ENCODE measurements around the gene SLAMF8. TPM values are rescaled to one million over a fixed set of nuclear protein-coding genes. Genes with fewer than 3 reads are reported as not detected.
A peak's percentile ranks its signal among the peaks of the same experiment; 100 is the strongest.

Gene SLAMF8
- total RNA-seq, 2 experiments from 2014 or later, result 0.10 to 0.15 TPM

DNA sequence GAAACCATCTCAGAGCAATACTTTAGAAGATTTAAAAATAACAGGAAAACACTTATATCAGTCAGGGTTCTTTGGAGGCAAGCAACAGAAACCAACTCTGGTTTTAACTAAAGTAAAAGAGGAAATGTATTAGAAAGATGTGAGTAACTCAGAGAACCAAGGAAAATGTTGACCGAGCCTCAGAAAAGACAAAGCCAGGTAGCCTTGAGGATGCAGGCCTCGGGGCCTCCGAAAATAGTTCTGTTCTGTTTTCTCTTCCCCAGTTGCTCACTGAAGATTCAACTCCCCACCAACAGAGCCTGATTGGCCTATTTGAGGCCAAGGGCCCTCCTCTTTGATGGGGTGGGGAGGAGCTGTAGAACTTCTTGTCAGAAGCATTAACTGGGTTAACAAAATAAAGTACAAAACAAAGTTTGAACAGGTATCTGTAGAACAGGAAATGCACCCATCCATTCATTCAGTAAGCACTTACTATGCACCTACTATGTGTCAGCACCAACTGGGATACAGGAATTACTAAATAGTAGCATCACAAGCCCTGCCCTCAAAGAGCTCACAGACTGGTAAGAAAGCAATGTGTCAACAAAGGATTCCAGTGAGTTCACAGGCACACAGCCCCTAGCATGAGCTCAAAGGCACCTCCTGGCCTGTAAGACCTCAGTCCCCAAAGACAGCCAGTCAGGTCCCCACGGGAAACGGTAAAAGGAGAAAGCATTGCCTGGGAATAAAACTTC, 12.6 kb downstream of the SLAMF8 start:
- H3K4me1 Mint-ChIP-seq, result peaks cover 5% of the 10 kb centered on the region
- ChIA-PET POLR2A (no interaction called here), CTCF (no interaction called here)
- no peak overlapping the region for H3K27ac Mint-ChIP-seq
- DNase-seq, result no peak
- H3K36me3 Mint-ChIP-seq (ENCODE audit: low read depth), result no peaks in the 10 kb centered on the region
- peaks cover 10% of the 10 kb centered on the region for H3K27me3 Mint-ChIP-seq
- no peaks in the 10 kb centered on the region for H3K9me3 Mint-ChIP-seq
- no peak overlapping the region for H3K4me3 Mint-ChIP-seq

DNA sequence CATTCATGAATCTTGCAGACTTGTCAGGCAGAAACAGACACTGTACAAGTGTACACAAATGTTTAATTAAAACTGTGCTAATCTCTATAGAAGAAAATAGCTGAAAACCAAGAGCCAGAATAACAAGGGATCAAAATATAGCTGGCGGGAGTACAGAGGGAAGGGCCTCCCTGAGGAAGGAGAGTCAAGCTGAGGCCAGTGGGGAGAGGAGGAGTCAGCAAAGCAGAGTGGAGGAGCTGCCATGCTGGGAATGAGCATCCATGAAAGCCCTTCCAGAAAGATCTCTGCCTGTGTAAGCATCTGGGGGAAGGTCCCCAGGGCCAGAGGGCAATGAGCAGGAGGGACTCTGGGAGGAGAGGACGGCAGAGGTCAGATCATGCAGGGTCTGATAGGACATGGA, 15.1 kb downstream of the SLAMF8 start:
- ChIA-PET CTCF (interaction anchor here (1.0 to 1.1 kb wide), 2 partner anchors 22 to 38 kb away, joined by 3 read pairs; no protein-coding TSS in a partner anchor), POLR2A (interaction anchor here (1.4 kb wide), 1 partner anchor 12 kb away, joined by 5 read pairs; no protein-coding TSS in a partner anchor)
- Mint-ChIP-seq H3K9me3 (no peaks in the 10 kb centered on the region), H3K4me1 (peaks cover 5% of the 10 kb centered on the region), H3K27ac (no peak overlapping the region), H3K36me3 (ENCODE audit: low read depth) (no peaks in the 10 kb centered on the region), H3K4me3 (no peak overlapping the region), H3K27me3 (peaks cover 12% of the 10 kb centered on the region)
- DNase-seq, result no peak

DNA sequence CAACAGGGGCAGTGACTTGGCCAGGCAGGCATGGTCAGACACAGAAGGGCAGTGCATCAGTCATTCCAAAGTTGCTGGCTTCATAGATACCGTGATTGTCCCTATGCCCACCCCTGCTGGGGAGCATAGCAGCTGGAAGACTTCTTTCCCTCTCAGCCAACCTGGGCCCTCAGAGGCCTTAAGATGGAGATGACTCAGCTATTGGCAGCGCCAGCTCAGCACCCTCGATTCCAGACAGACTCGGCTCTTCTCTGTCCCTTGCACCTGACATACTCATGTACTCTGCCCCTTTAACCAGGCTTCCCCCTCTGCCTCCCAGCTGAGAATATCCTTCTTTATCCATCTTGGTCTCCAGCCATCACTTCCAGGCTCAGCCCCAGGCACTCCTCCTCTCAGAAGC, 16.8 kb downstream of the SLAMF8 start:
- H3K9me3 Mint-ChIP-seq, result no peaks in the 10 kb centered on the region
- H3K36me3 Mint-ChIP-seq (ENCODE audit: low read depth), result no peaks in the 10 kb centered on the region
- no peak for DNase-seq
- peaks cover 12% of the 10 kb centered on the region for H3K27me3 Mint-ChIP-seq
- H3K4me3 Mint-ChIP-seq, result no peak overlapping the region
- ChIA-PET POLR2A (no interaction called here), CTCF (interaction anchor here (1.0 kb wide), 1 partner anchor 9 kb away, joined by 4 read pairs; no protein-coding TSS in a partner anchor)
- peaks cover 5% of the 10 kb centered on the region for H3K4me1 Mint-ChIP-seq
- no peak overlapping the region for H3K27ac Mint-ChIP-seq

- ChIA-PET POLR2A (no interaction called here), CTCF (no interaction called here)
- Mint-ChIP-seq H3K27ac (no peak overlapping the region), H3K4me1 (no peaks in the 10 kb centered on the region), H3K4me3 (no peak overlapping the region), H3K36me3 (ENCODE audit: low read depth) (no peaks in the 10 kb centered on the region), H3K27me3 (peaks cover 12% of the 10 kb centered on the region), H3K9me3 (no peaks in the 10 kb centered on the region)
- DNase-seq, result no peak
Observed at GRCh38 chr1:159845751-159846629, 19.3 kb downstream of the SLAMF8 start.

DNA sequence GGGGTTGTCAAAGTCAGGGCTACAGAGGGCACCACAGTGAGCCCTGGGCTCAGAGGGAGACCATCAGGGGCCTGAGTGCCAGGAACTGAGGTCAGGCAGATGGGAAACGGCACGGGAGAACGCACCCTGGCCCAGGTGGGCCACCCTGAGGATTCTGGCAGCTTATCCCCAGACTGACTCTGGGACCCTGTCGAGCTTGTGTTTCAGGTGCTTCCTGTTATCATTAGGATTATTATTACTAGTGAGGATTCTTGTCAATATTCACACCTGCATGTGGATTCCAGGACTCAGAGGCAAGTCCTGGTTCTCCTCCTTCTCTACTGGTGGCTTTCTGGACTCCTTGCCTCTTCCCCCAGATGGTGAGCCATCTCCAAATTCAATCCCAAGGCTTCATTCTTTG, 20.6 kb downstream of the SLAMF8 start:
- Mint-ChIP-seq H3K4me1 (no peaks in the 10 kb centered on the region), H3K27me3 (peaks cover 12% of the 10 kb centered on the region), H3K4me3 (no peak overlapping the region), H3K27ac (no peak overlapping the region), H3K36me3 (ENCODE audit: low read depth) (no peaks in the 10 kb centered on the region), H3K9me3 (no peaks in the 10 kb centered on the region)
- POLR2A ChIA-PET, result no interaction called here
- DNase-seq, result no peak
- CTCF ChIA-PET, result no interaction called here

DNA sequence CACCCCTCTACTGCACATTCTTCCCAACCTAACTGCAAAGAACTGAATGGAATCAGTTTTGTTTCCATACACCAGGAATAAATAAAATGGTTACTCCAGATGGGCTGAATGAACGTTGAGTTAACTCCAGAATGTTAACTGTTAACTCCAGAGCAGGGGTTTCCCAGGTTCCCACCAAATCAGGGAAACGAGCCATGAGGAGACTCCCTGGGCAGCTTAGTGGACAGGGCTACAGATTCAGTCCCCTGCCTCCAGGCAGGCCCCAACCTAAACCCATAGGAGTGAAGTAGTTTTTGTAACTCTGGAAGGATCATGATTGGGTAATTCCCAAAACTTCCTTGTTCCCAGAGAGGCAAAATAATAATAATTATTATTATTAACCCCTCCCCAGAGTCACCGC, 21.7 kb downstream of the SLAMF8 start:
- H3K27ac Mint-ChIP-seq, result no peak overlapping the region
- peaks cover 12% of the 10 kb centered on the region for H3K27me3 Mint-ChIP-seq
- H3K4me3 Mint-ChIP-seq, result no peak overlapping the region
- DNase-seq, result no peak
- ChIA-PET POLR2A (no interaction called here), CTCF (no interaction called here)
- no peaks in the 10 kb centered on the region for H3K9me3 Mint-ChIP-seq
- H3K4me1 Mint-ChIP-seq, result no peaks in the 10 kb centered on the region
- H3K36me3 Mint-ChIP-seq (ENCODE audit: low read depth), result no peaks in the 10 kb centered on the region

GRCh38 chr1:159849626-159850366, 23.1 kb downstream of the SLAMF8 start:
- Mint-ChIP-seq H3K36me3 (ENCODE audit: low read depth) (no peaks in the 10 kb centered on the region), H3K27me3 (no peaks in the 10 kb centered on the region), H3K4me1 (peaks cover 6% of the 10 kb centered on the region), H3K9me3 (no peaks in the 10 kb centered on the region), H3K27ac (no peak overlapping the region), H3K4me3 (no peak overlapping the region)
- no peak for DNase-seq
- POLR2A ChIA-PET, result no interaction called here
- CTCF ChIA-PET, result interaction anchor here (1.2 kb wide), 1 partner anchor 51 kb away, joined by 6 read pairs; no protein-coding TSS in a partner anchor

DNA sequence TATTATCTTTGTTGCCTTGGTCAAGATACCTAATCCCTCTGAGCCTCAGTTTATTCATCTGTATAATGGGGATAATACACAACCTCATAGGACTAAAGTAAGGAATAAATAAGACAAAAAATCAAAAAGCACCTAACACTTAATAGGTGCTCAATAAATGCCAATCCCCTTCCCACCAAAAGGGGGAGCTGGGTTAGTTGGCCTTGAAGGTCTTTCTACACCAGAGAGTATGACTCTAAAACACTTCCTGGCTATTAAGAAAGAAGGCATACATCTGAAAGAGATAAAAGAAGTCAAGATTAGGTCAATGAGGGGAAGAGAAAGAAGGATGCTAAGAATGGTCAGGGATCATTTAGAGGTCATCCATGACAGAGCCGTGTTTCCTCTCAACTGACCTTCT, 24.7 kb downstream of the SLAMF8 start:
- Mint-ChIP-seq H3K27me3 (no peaks in the 10 kb centered on the region), H3K36me3 (ENCODE audit: low read depth) (no peaks in the 10 kb centered on the region), H3K4me1 (peaks cover 10% of the 10 kb centered on the region), H3K27ac (no peak overlapping the region), H3K9me3 (no peaks in the 10 kb centered on the region), H3K4me3 (no peak overlapping the region)
- POLR2A ChIA-PET, result no interaction called here
- no peak for DNase-seq
- CTCF ChIA-PET, result interaction anchor here (0.8 to 4.5 kb wide), 5 partner anchors 24 to 156 kb away, joined by 4 to 21 read pairs (median 4); partner anchors contain the start of gene SLAMF8

GRCh38 chr1:159853417-159854115, 26.9 kb downstream of the SLAMF8 start:
- Mint-ChIP-seq H3K9me3 (no peaks in the 10 kb centered on the region), H3K27me3 (no peaks in the 10 kb centered on the region), H3K27ac (no peak overlapping the region), H3K36me3 (ENCODE audit: low read depth) (no peaks in the 10 kb centered on the region), H3K4me3 (peak overlapping the region; percentile 68), H3K4me1 (peaks cover 10% of the 10 kb centered on the region)
- no peak for DNase-seq
- CTCF ChIA-PET, result interaction anchor here (0.7 to 4.5 kb wide), 9 partner anchors 9 to 153 kb away, joined by 3 to 21 read pairs (median 4); partner anchors contain the start of gene SLAMF8
- POLR2A ChIA-PET, result interaction anchor here (1.1 to 1.5 kb wide), 7 partner anchors 12 to 69 kb away, joined by 3 to 7 read pairs (median 4); partner anchors contain the start of gene SLAMF8

DNA sequence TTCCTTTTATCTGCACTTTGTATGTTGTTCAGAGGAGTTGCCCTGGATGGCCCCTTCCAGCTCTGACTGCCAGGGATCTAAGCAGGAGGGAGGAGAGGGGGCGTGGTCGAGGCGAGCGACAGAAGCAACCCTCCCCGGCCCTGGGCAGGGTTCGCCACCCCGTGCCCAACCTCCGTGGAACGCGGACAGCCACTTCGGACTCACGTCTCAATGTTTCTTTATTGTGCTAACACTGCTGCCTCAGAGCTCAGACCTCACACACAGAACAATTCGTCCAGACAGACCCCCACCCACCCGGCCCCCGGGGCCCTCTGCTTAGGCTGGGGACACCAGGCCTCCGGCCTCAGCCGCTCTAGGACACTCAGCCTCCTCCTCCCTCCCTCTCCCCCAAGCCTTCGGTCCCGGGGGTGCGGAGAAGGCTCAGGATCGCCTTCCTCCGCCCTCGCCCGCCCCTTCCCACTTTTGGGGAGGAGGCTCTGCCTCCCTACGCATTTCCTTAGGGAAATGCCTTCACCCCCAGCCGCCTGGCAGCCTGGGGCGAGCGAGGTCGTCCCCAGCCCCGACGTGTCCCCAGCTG, 27.5 kb downstream of the SLAMF8 start:
- H3K36me3 Mint-ChIP-seq (ENCODE audit: low read depth), result no peaks in the 10 kb centered on the region
- no peak overlapping the region for H3K27ac Mint-ChIP-seq
- peaks cover 10% of the 10 kb centered on the region for H3K4me1 Mint-ChIP-seq
- CTCF ChIA-PET, result interaction anchor here (0.8 to 4.5 kb wide), 5 partner anchors 10 to 64 kb away, joined by 3 to 21 read pairs (median 5); partner anchors contain the start of gene SLAMF8
- no peaks in the 10 kb centered on the region for H3K9me3 Mint-ChIP-seq
- H3K4me3 Mint-ChIP-seq, result peak overlapping the region; percentile 68
- POLR2A ChIA-PET, result interaction anchor here (1.1 to 1.5 kb wide), 7 partner anchors 13 to 68 kb away, joined by 3 to 7 read pairs (median 4); partner anchors contain the start of gene SLAMF8
- no peak for DNase-seq
- H3K27me3 Mint-ChIP-seq, result no peaks in the 10 kb centered on the region

DNA sequence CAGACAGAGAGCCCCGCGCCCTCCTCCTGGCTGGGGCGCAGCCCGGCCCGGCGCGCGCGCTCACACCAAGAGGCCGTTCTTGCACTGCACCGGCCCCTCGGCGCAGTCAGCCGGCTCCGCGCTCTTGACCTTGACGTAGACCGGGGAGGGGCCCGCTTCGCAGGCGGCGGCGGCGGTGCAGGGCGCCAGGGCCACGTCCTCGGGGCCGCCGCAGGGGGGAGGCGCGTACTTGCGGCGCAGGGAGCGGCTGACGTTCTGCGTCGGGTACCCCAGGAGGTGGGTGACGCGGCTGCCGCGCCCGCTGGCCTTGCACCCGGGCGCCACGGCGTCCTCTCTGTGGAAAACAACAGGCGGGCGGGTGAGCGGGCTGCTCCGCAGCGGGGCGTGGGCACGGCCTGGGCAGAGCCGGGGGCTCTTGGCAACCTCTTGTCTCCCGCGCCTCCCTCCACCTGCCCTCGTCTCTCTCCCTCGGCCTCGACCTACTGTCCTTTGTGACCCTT, 28.1 kb downstream of the SLAMF8 start:
- no peaks in the 10 kb centered on the region for H3K27me3 Mint-ChIP-seq

GRCh38 chr1:159855709-159856108, 29.0 kb downstream of the SLAMF8 start:
- ChIA-PET CTCF (no interaction called here), POLR2A (no interaction called here)
- no peaks in the 10 kb centered on the region for H3K36me3 Mint-ChIP-seq (ENCODE audit: low read depth)
- H3K4me3 Mint-ChIP-seq, result peak overlapping the region; percentile 78
- peaks cover 10% of the 10 kb centered on the region for H3K4me1 Mint-ChIP-seq
- DNase-seq, result no peak
- H3K27ac Mint-ChIP-seq, result no peak overlapping the region
- H3K27me3 Mint-ChIP-seq, result no peaks in the 10 kb centered on the region
- H3K9me3 Mint-ChIP-seq, result no peaks in the 10 kb centered on the region

More for the DNA sequence above, 28.1 kb downstream of the SLAMF8 start:
- H3K36me3 Mint-ChIP-seq (ENCODE audit: low read depth), result no peaks in the 10 kb centered on the region
- peak overlapping the region; percentile 27 for H3K27ac Mint-ChIP-seq
- peak; percentile 82 for DNase-seq
- ChIA-PET POLR2A (interaction anchor here (1.3 to 1.5 kb wide), 3 partner anchors 13 to 55 kb away, joined by 3 to 5 read pairs (median 4); partner anchors contain the start of gene SLAMF8), CTCF (interaction anchor here (1.1 to 4.5 kb wide), 2 partner anchors 35 to 56 kb away, joined by 5 to 21 read pairs; no protein-coding TSS in a partner anchor)
- peaks cover 10% of the 10 kb centered on the region for H3K4me1 Mint-ChIP-seq
- no peaks in the 10 kb centered on the region for H3K9me3 Mint-ChIP-seq
- peak overlapping the region; percentile 78 for H3K4me3 Mint-ChIP-seq
